ENCODE measurements around the gene AMBP. TPM values are rescaled to one million over a fixed set of nuclear protein-coding genes. Genes with fewer than 3 reads are reported as not detected.

AMBP gene
- total RNA-seq, 1 experiment from 2014 or later = 0.22 TPM

DNA sequence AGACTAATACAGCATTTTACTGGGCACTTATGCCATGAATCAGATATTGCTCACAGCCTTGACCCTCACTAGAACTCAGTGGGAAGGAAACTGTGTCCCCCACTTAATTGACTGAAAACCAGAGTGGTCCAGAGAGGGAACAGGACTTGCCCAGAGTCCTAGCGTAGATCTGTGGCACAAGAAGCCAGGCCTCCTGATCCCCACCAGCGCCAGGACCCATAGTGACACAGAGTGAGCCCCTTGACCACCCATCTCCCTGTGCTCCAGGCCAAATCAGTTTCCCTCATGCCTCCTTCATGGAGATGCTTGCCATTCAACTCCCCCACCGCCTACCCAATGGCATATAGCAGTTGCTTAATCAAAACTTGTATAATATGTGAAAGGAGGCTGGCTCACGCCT lies 12.7 kb upstream of the AMBP start:
- intact Hi-C loops (cut with micrococcal nuclease) = no loop called here
- CTCF ChIA-PET = no interaction called here
- POLR2A ChIA-PET (ENCODE audit: unreplicated experiment) = no interaction called here

DNA sequence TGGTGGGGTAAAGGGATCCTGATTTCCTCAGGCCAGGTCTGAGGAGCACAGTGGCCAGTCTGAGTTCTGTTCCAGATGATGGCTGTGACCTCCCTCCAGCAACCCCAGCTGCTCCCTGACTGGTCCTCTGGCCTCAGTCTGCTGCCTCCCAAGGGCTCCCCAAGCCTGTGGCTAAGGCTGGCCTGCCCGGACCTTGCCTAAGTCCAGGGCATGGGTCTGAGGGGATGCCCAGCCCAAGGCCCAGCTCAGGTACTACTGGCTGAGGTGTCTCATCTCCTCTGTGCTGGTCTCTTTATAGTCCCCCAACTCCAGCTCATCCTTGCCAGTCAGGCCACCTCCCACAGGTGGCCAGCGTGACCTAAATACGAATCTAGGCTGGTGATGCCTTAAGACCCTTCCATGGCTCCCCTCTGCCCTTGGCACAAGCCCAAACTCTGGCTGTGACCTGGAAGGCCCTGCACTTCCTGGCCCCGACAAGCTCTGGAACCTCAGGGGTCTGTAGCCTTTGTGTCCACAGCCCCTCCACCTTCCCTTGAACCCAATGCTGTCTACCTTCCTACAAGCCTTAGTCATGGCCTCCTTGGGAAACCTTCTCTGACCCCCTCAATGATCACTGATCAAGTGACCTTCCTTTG lies 11.2 kb upstream of the AMBP start:
- Histone ChIP-seq H3K27me3 (ENCODE audit: low read length) (no peaks in the 10 kb centered on the region), H3K4me1 (ENCODE audit: insufficient read depth, low read length) (no peaks in the 10 kb centered on the region; the same call in 1 of the 2 replicates), H3K9ac (ENCODE audit: low read length) (no peak overlapping the region), H2AFZ (ENCODE audit: low read length) (no peak overlapping the region), H3K9me3 (ENCODE audit: low read length) (no peaks in the 10 kb centered on the region), H3K4me2 (ENCODE audit: low read length) (no peak overlapping the region), H4K20me1 (ENCODE audit: low read length) (no peaks in the 10 kb centered on the region), H3F3A (ENCODE audit: low read length, unreplicated experiment) (no peaks in the 10 kb centered on the region), H3K36me3 (ENCODE audit: low read depth, low read length) (no peaks in the 10 kb centered on the region), H3K4me3 (ENCODE audit: low read length) (no peak overlapping the region), H3K79me2 (ENCODE audit: low read length) (no peaks in the 10 kb centered on the region), H3K27ac (ENCODE audit: low read length) (no peak overlapping the region), H3K9me2 (replicated peaks; ENCODE audit: low read length) (no peaks in the 10 kb centered on the region)
- ATAC-seq (no peak), DNase-seq (no peak)
- POLR2A ChIA-PET (ENCODE audit: unreplicated experiment) = no interaction called here
- intact Hi-C loops (cut with micrococcal nuclease) = no loop called here
- no TSS peak for BruUV-seq (replicated peaks)
- CTCF ChIA-PET = no interaction called here
- no peak for TF ChIP-seq EZH2 (IDR thresholded peaks at IDR 0.05; ENCODE audit: low read length, unreplicated experiment)
- no peak for TF ChIP-seq EZH2phosphoT487 (IDR thresholded peaks at IDR 0.05; ENCODE audit: borderline replicate concordance, low read length)
- TF ChIP-seq, protein P1, sequence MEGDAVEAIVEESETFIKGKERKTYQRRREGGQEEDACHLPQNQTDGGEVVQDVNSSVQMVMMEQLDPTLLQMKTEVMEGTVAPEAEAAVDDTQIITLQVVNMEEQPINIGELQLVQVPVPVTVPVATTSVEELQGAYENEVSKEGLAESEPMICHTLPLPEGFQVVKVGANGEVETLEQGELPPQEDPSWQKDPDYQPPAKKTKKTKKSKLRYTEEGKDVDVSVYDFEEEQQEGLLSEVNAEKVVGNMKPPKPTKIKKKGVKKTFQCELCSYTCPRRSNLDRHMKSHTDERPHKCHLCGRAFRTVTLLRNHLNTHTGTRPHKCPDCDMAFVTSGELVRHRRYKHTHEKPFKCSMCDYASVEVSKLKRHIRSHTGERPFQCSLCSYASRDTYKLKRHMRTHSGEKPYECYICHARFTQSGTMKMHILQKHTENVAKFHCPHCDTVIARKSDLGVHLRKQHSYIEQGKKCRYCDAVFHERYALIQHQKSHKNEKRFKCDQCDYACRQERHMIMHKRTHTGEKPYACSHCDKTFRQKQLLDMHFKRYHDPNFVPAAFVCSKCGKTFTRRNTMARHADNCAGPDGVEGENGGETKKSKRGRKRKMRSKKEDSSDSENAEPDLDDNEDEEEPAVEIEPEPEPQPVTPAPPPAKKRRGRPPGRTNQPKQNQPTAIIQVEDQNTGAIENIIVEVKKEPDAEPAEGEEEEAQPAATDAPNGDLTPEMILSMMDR (conservative IDR thresholded peaks at IDR 0.05; ENCODE audit: low read depth, low read length) = no peak

More for the DNA sequence above, 12.7 kb upstream of the AMBP start:
- no peaks in the 10 kb centered on the region for H3K9me2 ChIP-seq (replicated peaks; ENCODE audit: low read length)
- H3K4me2 ChIP-seq (ENCODE audit: low read length) = no peak overlapping the region
- H3K9me3 ChIP-seq (ENCODE audit: low read length) = no peaks in the 10 kb centered on the region
- H3K27ac ChIP-seq (ENCODE audit: low read length) = no peak overlapping the region
- ATAC-seq (no peak), DNase-seq (no peak)
- no peaks in the 10 kb centered on the region for H3K27me3 ChIP-seq (ENCODE audit: low read length)
- no peak overlapping the region for H3K9ac ChIP-seq (ENCODE audit: low read length)
- H3K36me3 ChIP-seq (ENCODE audit: low read depth, low read length) = no peaks in the 10 kb centered on the region
- no TSS peak for BruUV-seq (replicated peaks)
- no peak overlapping the region for H3K4me3 ChIP-seq (ENCODE audit: low read length)
- TF ChIP-seq EZH2phosphoT487 (IDR thresholded peaks at IDR 0.05; ENCODE audit: borderline replicate concordance, low read length) = no peak
- TF ChIP-seq, protein P1 (conservative IDR thresholded peaks at IDR 0.05; ENCODE audit: low read depth, low read length) = no peak
- no peak for TF ChIP-seq EZH2 (IDR thresholded peaks at IDR 0.05; ENCODE audit: low read length, unreplicated experiment)
- H3K79me2 ChIP-seq (ENCODE audit: low read length) = no peaks in the 10 kb centered on the region
- H2AFZ ChIP-seq (ENCODE audit: low read length) = no peak overlapping the region
- no peaks in the 10 kb centered on the region; the same call in 1 of the 2 replicates for H3K4me1 ChIP-seq (ENCODE audit: insufficient read depth, low read length)
- no peaks in the 10 kb centered on the region for H4K20me1 ChIP-seq (ENCODE audit: low read length)
- no peaks in the 10 kb centered on the region for H3F3A ChIP-seq (ENCODE audit: low read length, unreplicated experiment)

- ChIA-PET POLR2A (ENCODE audit: unreplicated experiment) (no interaction called here), CTCF (no interaction called here)
- H3K36me3 ChIP-seq (ENCODE audit: low read depth, low read length) = no peaks in the 10 kb centered on the region
- no peaks in the 10 kb centered on the region for H3K9me2 ChIP-seq (replicated peaks; ENCODE audit: low read length)
- no peaks in the 10 kb centered on the region for H3F3A ChIP-seq (ENCODE audit: low read length, unreplicated experiment)
- BruUV-seq (replicated peaks) = no TSS peak
- H3K9me3 ChIP-seq (ENCODE audit: low read length) = no peaks in the 10 kb centered on the region
- H2AFZ ChIP-seq (ENCODE audit: low read length) = no peak overlapping the region
- no peak overlapping the region for H3K9ac ChIP-seq (ENCODE audit: low read length)
- no peak for DNase-seq
- ATAC-seq = no peak
- H3K27me3 ChIP-seq (ENCODE audit: low read length) = no peaks in the 10 kb centered on the region
- intact Hi-C loops (cut with micrococcal nuclease) = no loop called here
- no peak overlapping the region for H3K4me2 ChIP-seq (ENCODE audit: low read length)
- H3K4me3 ChIP-seq (ENCODE audit: low read length) = no peak overlapping the region
- no peaks in the 10 kb centered on the region; the same call in 1 of the 2 replicates for H3K4me1 ChIP-seq (ENCODE audit: insufficient read depth, low read length)
- TF ChIP-seq EZH2 (IDR thresholded peaks at IDR 0.05; ENCODE audit: low read length, unreplicated experiment) (no peak), EZH2phosphoT487 (IDR thresholded peaks at IDR 0.05; ENCODE audit: borderline replicate concordance, low read length) (no peak)
- TF ChIP-seq, protein P1 (conservative IDR thresholded peaks at IDR 0.05; ENCODE audit: low read depth, low read length) = no peak
- H3K79me2 ChIP-seq (ENCODE audit: low read length) = no peaks in the 10 kb centered on the region
- H3K27ac ChIP-seq (ENCODE audit: low read length) = no peak overlapping the region
- no peaks in the 10 kb centered on the region for H4K20me1 ChIP-seq (ENCODE audit: low read length)
Observed at GRCh38 chr9:114088571-114089170, 10.6 kb upstream of the AMBP start.

Data from PC-3 (cell line).